H1 (cell line): ENCODE results near the gene C17orf114.
"Not testable (repeated sequence)": the region's sequence is repeated elsewhere in the genome, so short reads cannot be mapped to it uniquely, and the experiment has no call there.

Experiments used
- CHD2 ChIP-seq: IDR thresholded peaks from 2 replicates; pipeline ENCODE4 v1.6.1; 2012; ENCODE audit warnings: low read length, improper control_type of control experiment
- CTCF ChIP-seq, 3 experiments: IDR thresholded peaks; 1 replicate in 2 of 3; 2 replicates in 1 of 3; pipeline versions ENCODE4 v1.5.1 to v1.6.1; 2011; ENCODE audit warnings: low read length in 3 of 3, mild to moderate bottlenecking in 3 of 3, inconsistent platforms in 2 of 3, low read depth in 1 of 3, moderate library complexity in 1 of 3; ENCODE audit not compliant: insufficient read depth in 1 of 3; ENCODE audit errors: control extremely low read depth in 1 of 3
- NANOG ChIP-seq: IDR thresholded peaks from 2 replicates; pipeline ENCODE4 v1.6.1; 2011; ENCODE audit warnings: low read length, low read depth, mild to moderate bottlenecking, inconsistent platforms; ENCODE audit not compliant: insufficient read depth, poor library complexity, severe bottlenecking
- POLR2A ChIP-seq, 2 experiments: IDR thresholded peaks; 1 replicate in 1 of 2; 2 replicates in 1 of 2; pipeline ENCODE4 v1.6.1; 2011; ENCODE audit warnings: low read depth in 2 of 2, low read length in 2 of 2, mild to moderate bottlenecking in 2 of 2; ENCODE audit errors: control extremely low read depth in 1 of 2
- POLR2AphosphoS5 ChIP-seq: IDR thresholded peaks from 2 replicates; pipeline ENCODE4 v1.6.1; 2011; ENCODE audit warnings: low read depth, low read length
- TEAD4 ChIP-seq: IDR thresholded peaks from 2 replicates; pipeline ENCODE4 v1.6.1; 2012; ENCODE audit warnings: low read depth, low read length, inconsistent platforms, mixed read lengths

DNA sequence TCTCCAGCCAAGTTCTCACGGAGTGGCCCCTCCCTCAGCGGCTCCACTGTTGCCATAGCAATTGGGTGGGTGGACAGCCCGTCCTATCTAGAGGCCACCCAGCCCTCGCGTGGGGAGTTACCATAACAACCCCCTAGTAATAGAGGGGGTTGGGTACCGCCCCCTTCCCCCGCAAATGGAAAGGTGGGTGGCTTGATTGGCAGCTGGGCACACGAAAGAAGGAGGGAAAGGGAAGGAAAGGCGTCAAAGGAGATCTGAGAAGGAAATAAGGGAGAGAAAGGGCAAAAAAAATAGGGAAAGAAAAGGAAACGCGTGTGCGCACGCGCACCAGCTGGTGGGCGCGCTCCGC, 30.7 kb upstream of the C17orf114 start:
- TF ChIP-seq CTCF (IDR thresholded peaks at IDR 0.05; ENCODE audit: control extremely low read depth in 1 of 3, insufficient read depth in 1 of 3, low read depth in 1 of 3, low read length in 3 of 3); POLR2A (IDR thresholded peaks at IDR 0.05; ENCODE audit: control extremely low read depth in 1 of 2, low read depth in 2 of 2, low read length in 2 of 2); CHD2; TEAD4; POLR2AphosphoS5; NANOG: not testable (repeated sequence)
